A549 treated with AZD9567 at 1 μM for 4 hours (cell line): Measurements from ENCODE around the gene THAP10. TPM values are rescaled to one million over a fixed set of nuclear protein-coding genes. Genes with fewer than 3 reads are reported as not detected.

Source experiments
- total RNA-seq: library from RNA; stranded (reverse); fragments of 200-300 nt; extraction: Qiagen RNA extraction; gene quantifications from 5 replicates; pipeline ENCODE4 v1.2.3, GENCODE V29; 2022; ENCODE audit not compliant: insufficient read depth

Gene THAP10
- total RNA-seq = 4.7 to 8.2 TPM (median 6.2 TPM) in 5 replicates

DNA sequence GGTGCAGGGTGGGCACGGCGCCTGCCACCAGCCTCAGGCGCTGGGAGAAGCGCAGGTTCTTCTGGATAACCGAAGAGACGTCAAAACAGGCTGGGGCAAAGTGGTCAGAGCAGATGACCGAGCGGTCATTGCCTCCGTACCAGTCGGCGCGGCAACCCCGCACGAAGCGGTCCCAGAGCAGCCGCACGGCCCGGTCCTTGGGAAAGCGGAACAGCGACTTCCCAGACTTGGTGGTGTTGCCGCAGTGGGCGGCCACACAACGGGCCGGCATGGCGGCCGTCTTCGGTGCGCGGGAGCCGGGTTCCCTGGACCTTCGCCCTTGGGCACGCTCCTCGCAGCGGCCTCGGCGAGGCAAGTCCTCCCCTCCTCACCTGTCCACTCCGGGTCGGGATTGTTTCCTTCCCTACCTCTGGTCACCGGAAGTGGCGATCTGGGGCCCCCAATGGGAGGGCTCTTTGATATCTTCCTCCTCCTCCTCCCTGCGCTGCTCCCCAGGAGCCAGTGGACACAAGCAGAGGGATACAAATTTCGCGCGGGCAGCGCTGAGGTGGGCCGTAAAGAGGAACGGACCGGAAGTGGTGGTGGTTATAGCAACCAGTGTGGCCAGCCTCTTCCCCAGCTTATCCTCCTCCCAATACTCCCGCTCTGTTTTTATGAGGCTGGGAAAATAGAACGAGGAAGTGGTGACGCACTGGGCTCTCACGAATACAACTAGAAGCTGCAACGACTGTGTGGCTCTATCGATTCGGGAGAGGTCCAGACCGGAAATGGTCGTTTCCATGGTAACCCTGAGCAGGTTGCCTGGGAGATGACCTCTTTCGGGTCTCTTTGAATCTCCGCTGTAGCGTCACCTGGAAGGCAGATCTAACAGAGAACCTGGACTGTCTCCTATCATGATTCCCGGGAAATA is at the start of gene THAP10, which contains the start of gene LRRC49:
TSS of gene THAP10 (minus strand) at position 432 of the 910 bp plus-strand sequence. CDS start at position 271, 161 bp downstream.
TSS of gene LRRC49 (plus strand) at position 825 of the 910 bp plus-strand sequence. CDS start at position 894, 69 bp downstream.

DNA sequence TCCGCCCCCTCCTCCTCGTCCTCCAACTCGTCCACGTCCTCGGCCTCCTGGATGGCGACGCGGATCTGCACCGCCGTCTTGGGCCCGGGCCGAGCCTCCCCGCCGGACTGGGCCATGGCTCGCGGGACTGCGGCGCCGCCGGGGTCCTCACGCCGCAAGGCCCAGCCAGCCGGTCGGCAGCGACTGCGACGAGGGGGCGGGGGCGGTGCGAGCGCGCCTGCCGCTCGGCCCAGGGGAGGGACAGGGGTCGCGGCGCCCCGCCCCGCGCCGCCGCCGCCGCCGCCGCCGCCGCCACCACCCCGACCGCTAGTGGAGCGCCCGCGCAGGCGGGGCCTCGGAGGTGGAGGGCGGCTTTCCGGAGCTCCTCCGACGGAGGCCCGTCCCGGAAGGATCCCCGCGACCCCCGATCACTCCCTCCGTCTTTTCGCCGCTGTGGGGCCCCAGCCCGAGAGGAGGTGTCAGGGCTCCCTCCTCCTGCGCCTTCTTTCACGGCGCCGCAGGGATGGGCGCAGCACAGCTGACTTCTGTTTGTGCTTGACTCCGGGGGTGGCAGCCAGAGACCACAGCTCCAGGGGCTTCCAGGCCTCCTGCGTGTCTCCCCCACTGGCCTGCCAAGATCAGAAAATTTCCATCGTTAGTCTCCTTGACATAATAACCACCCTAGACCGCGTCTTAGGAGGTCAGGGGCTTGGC is 38.1 kb downstream of the THAP10 start, which contains the start of gene LARP6:
TSS of gene LARP6 (minus strand) at position 185 of the 693 bp plus-strand sequence. CDS start at position 116, 69 bp downstream.

Other genes starting within 250 kb of the THAP10 start
- gene UACA, start 128.9 kb downstream of the THAP10 start, total RNA-seq = 33.9 to 42.6 TPM (median 35.0 TPM) in 5 replicates
- 40.1 to 78.5 TPM (median 75.4 TPM) in 5 replicates for gene LARP6, start 38.3 kb downstream of the THAP10 start, total RNA-seq
- gene LRRC49, start 393 bp upstream of the THAP10 start, total RNA-seq = 3.0 to 6.0 TPM (median 3.7 TPM) in 5 replicates
- gene THSD4, start 223.0 kb upstream of the THAP10 start, total RNA-seq = 20.5 to 24.6 TPM (median 24.4 TPM) in 5 replicates